Liver (tissue), 3 donors: ENCODE data around the gene GALNT10.

Experiments used
- EGR1 ChIP-seq, 2 donors: IDR thresholded peaks; 2 replicates each; pipeline ENCODE4 v1.6.1; 2016 to 2018; ENCODE audit warnings: antibody characterized with exemption in 2 of 2, low read depth in 2 of 2
- FOXA1 ChIP-seq: IDR thresholded peaks from 2 replicates; pipeline ENCODE4 v1.6.1; 2016; ENCODE audit warnings: antibody characterized with exemption
- GABPA ChIP-seq, 2 donors: IDR thresholded peaks in 1 of 2; conservative IDR thresholded peaks in 1 of 2; 2 replicates each; pipeline ENCODE4 v1.6.1; 2016; ENCODE audit warnings: antibody characterized with exemption in 2 of 2, mild to moderate bottlenecking in 1 of 2, moderate library complexity in 1 of 2
- HNF4G ChIP-seq: IDR thresholded peaks from 2 replicates; pipeline ENCODE4 v1.6.1; 2016; ENCODE audit warnings: antibody characterized with exemption
- JUND ChIP-seq, 2 donors: IDR thresholded peaks; 2 replicates each; pipeline ENCODE4 v1.6.1; 2016; ENCODE audit warnings: antibody characterized with exemption in 2 of 2
- RAD21 ChIP-seq, 2 donors: IDR thresholded peaks; 2 replicates each; pipeline ENCODE4 v1.6.1; 2016; ENCODE audit warnings: antibody characterized with exemption in 2 of 2, mild to moderate bottlenecking in 2 of 2
- TAF1 ChIP-seq: conservative IDR thresholded peaks from 2 replicates; pipeline ENCODE4 v1.6.1; 2016; ENCODE audit warnings: antibody characterized with exemption, mild to moderate bottlenecking
- TF ChIP-seq, protein P1 (sequence below): fragments of 150-350 bp; IDR thresholded peaks from 2 replicates; pipeline ENCODE4 v1.5.1; 2017; ENCODE audit warnings: improper control_type of control experiment, low read depth, low read length; ENCODE audit not compliant: missing input control
- TF ChIP-seq, protein P2 (sequence below): IDR thresholded peaks from 2 replicates; pipeline ENCODE4 v1.6.1; 2016; ENCODE audit warnings: antibody characterized with exemption, mild to moderate bottlenecking
- TF ChIP-seq, protein P3 (sequence below): IDR thresholded peaks from 2 replicates; pipeline ENCODE4 v1.6.1; 2016; ENCODE audit warnings: antibody characterized with exemption
- TF ChIP-seq, protein P4 (sequence below): IDR thresholded peaks from 2 replicates; pipeline ENCODE4 v1.6.1; 2016; ENCODE audit warnings: antibody characterized with exemption
- TF ChIP-seq, protein P5 (sequence below): IDR thresholded peaks from 2 replicates; pipeline ENCODE4 v1.6.1; 2016; ENCODE audit warnings: antibody characterized with exemption
- donor health status: healthy.
- donor health status: healthy.

GRCh38 chr5:154262342-154262741 lies 71.8 kb downstream of the GALNT10 start:
- TF ChIP-seq, protein P1, sequence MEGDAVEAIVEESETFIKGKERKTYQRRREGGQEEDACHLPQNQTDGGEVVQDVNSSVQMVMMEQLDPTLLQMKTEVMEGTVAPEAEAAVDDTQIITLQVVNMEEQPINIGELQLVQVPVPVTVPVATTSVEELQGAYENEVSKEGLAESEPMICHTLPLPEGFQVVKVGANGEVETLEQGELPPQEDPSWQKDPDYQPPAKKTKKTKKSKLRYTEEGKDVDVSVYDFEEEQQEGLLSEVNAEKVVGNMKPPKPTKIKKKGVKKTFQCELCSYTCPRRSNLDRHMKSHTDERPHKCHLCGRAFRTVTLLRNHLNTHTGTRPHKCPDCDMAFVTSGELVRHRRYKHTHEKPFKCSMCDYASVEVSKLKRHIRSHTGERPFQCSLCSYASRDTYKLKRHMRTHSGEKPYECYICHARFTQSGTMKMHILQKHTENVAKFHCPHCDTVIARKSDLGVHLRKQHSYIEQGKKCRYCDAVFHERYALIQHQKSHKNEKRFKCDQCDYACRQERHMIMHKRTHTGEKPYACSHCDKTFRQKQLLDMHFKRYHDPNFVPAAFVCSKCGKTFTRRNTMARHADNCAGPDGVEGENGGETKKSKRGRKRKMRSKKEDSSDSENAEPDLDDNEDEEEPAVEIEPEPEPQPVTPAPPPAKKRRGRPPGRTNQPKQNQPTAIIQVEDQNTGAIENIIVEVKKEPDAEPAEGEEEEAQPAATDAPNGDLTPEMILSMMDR, result no peak
- TF ChIP-seq EGR1 (IDR thresholded peaks at IDR 0.05; ENCODE audit: low read depth in 2 of 2), result no peak
- TF ChIP-seq JUND (IDR thresholded peaks at IDR 0.05), result no peak
- no peak for TF ChIP-seq GABPA (IDR thresholded peaks at IDR 0.05 in 1 of 2, conservative IDR thresholded peaks at IDR 0.05 in 1 of 2)
- TF ChIP-seq TAF1, result no peak
- TF ChIP-seq, protein P2, sequence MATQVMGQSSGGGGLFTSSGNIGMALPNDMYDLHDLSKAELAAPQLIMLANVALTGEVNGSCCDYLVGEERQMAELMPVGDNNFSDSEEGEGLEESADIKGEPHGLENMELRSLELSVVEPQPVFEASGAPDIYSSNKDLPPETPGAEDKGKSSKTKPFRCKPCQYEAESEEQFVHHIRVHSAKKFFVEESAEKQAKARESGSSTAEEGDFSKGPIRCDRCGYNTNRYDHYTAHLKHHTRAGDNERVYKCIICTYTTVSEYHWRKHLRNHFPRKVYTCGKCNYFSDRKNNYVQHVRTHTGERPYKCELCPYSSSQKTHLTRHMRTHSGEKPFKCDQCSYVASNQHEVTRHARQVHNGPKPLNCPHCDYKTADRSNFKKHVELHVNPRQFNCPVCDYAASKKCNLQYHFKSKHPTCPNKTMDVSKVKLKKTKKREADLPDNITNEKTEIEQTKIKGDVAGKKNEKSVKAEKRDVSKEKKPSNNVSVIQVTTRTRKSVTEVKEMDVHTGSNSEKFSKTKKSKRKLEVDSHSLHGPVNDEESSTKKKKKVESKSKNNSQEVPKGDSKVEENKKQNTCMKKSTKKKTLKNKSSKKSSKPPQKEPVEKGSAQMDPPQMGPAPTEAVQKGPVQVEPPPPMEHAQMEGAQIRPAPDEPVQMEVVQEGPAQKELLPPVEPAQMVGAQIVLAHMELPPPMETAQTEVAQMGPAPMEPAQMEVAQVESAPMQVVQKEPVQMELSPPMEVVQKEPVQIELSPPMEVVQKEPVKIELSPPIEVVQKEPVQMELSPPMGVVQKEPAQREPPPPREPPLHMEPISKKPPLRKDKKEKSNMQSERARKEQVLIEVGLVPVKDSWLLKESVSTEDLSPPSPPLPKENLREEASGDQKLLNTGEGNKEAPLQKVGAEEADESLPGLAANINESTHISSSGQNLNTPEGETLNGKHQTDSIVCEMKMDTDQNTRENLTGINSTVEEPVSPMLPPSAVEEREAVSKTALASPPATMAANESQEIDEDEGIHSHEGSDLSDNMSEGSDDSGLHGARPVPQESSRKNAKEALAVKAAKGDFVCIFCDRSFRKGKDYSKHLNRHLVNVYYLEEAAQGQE, result no peak
- TF ChIP-seq, protein P3, sequence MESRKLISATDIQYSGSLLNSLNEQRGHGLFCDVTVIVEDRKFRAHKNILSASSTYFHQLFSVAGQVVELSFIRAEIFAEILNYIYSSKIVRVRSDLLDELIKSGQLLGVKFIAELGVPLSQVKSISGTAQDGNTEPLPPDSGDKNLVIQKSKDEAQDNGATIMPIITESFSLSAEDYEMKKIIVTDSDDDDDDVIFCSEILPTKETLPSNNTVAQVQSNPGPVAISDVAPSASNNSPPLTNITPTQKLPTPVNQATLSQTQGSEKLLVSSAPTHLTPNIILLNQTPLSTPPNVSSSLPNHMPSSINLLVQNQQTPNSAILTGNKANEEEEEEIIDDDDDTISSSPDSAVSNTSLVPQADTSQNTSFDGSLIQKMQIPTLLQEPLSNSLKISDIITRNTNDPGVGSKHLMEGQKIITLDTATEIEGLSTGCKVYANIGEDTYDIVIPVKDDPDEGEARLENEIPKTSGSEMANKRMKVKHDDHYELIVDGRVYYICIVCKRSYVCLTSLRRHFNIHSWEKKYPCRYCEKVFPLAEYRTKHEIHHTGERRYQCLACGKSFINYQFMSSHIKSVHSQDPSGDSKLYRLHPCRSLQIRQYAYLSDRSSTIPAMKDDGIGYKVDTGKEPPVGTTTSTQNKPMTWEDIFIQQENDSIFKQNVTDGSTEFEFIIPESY, result no peak
- no peak for TF ChIP-seq RAD21 (IDR thresholded peaks at IDR 0.05)
- TF ChIP-seq, protein P4, sequence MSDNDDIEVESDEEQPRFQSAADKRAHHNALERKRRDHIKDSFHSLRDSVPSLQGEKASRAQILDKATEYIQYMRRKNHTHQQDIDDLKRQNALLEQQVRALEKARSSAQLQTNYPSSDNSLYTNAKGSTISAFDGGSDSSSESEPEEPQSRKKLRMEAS, result no peak
- TF ChIP-seq HNF4G, result no peak
- TF ChIP-seq, protein P5, sequence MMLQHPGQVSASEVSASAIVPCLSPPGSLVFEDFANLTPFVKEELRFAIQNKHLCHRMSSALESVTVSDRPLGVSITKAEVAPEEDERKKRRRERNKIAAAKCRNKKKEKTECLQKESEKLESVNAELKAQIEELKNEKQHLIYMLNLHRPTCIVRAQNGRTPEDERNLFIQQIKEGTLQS, result no peak
- TF ChIP-seq FOXA1, result no peak
